Natural killer cell (primary cell): ENCODE data around the gene KCNK2. TPM values are rescaled to one million over a fixed set of nuclear protein-coding genes. Genes with fewer than 3 reads are reported as not detected.

Experiments used
- ATAC-seq, 3 donors: fragments of 150-1000 bp in 2 of 3; fragments of 200-7000 bp in 1 of 3; cut with Tn5 transposase; 1 replicate in 1 of 3; 2 replicates in 2 of 3; pipeline ENCODE4 v1.10.0; 2021; ENCODE audit warnings: mild to moderate bottlenecking in 2 of 3, moderate library complexity in 2 of 3
- DNase-seq, 2 donors: peaks; one replicate each; pipeline versions ENCODE4 v3.0.0 to v3.0.0-alpha.2; 2013 to 2021; ENCODE audit warnings: mixed read lengths in 1 of 2
- H3K27ac ChIP-seq: one replicate; pipeline ENCODE4 v1.5.1; 2013; ENCODE audit warnings: mild to moderate bottlenecking, low read length
- H3K27me3 ChIP-seq: one replicate; pipeline ENCODE4 v1.6.1; 2013; ENCODE audit warnings: low read length; ENCODE audit not compliant: control insufficient read depth, insufficient read depth
- H3K36me3 ChIP-seq: one replicate; pipeline ENCODE4 v1.6.1; 2013; ENCODE audit warnings: low read length; ENCODE audit not compliant: control insufficient read depth, insufficient read depth
- H3K4me1 ChIP-seq: one replicate; pipeline ENCODE4 v1.6.1; 2013; ENCODE audit warnings: low read length; ENCODE audit not compliant: control insufficient read depth, insufficient read depth
- H3K4me3 ChIP-seq: one replicate; pipeline ENCODE4 v1.5.1; 2013; ENCODE audit warnings: low read length
- H3K9me3 ChIP-seq: one replicate; pipeline ENCODE4 v1.6.1; 2013; ENCODE audit warnings: low read length; ENCODE audit not compliant: control insufficient read depth, insufficient read depth
- H3K27ac Mint-ChIP-seq, 2 donors: one replicate each; pipeline ENCODE4 v1.8.0; 2022; ENCODE audit warnings: mild to moderate bottlenecking in 2 of 2, mixed read lengths in 2 of 2, moderate library complexity in 1 of 2
- H3K27me3 Mint-ChIP-seq, 2 donors: one replicate each; pipeline ENCODE4 v1.8.0; 2022; ENCODE audit warnings: low read depth in 2 of 2, mixed read lengths in 2 of 2
- H3K36me3 Mint-ChIP-seq: one replicate; pipeline ENCODE4 v1.8.0; 2022; ENCODE audit warnings: mixed read lengths
- H3K4me1 Mint-ChIP-seq, 2 donors: one replicate each; pipeline ENCODE4 v1.8.0; 2022; ENCODE audit warnings: mixed read lengths in 2 of 2
- H3K4me3 Mint-ChIP-seq: one replicate; pipeline ENCODE4 v1.8.0; 2022; ENCODE audit warnings: mild to moderate bottlenecking, moderate library complexity, mixed read lengths
- H3K9me3 Mint-ChIP-seq, 2 donors: one replicate each; pipeline ENCODE4 v1.8.0; 2022; ENCODE audit warnings: mixed read lengths in 2 of 2
- WGBS: methylation state at CpG from one replicate; pipeline ENCODE4 v1.1.7; 2013; ENCODE audit warnings: missing lambda C conversion rate; ENCODE audit not compliant: insufficient coverage; 5-methylcytosine and 5-hydroxymethylcytosine counted together
- intact Hi-C: fragments of 100-400 bp; cut with micrococcal nuclease; formaldehyde crosslinking; loops from one replicate; pipeline ENCODE4 v1.14.2; 2022
- total RNA-seq, 4 donors: library from RNA; stranded (reverse); fragments of 120-200 nt in 1 of 4; gene quantifications; one replicate each; pipeline versions ENCODE4 v1.2.3 to v1.2.4, GENCODE V29; 2013 to 2022
- TF ChIP-seq, protein P1 (sequence below): fragments of 200-600 bp; IDR thresholded peaks from one replicate; pipeline ENCODE4 v1.8.0; 2022; ENCODE audit warnings: antibody characterized with exemption

The KCNK2 gene
- total RNA-seq, 3 donors from 2014 or later (not counting 1 experiment from before 2014, with no cell fraction given): not detected

- Mint-ChIP-seq H3K9me3 (peaks cover 9 to 11% of the 10 kb centered on the region in 2 donors), H3K4me3 (no peak overlapping the region), H3K27ac (no peak overlapping the region), H3K36me3 (no peaks in the 10 kb centered on the region), H3K27me3 (no peaks in the 10 kb centered on the region), H3K4me1 (no peaks in the 10 kb centered on the region)
- intact Hi-C loops: no loop called here
- ATAC-seq: no peak
- H3K4me3 ChIP-seq: no peak overlapping the region
- no peaks in the 10 kb centered on the region for H3K36me3 ChIP-seq
- TF ChIP-seq, protein P1, sequence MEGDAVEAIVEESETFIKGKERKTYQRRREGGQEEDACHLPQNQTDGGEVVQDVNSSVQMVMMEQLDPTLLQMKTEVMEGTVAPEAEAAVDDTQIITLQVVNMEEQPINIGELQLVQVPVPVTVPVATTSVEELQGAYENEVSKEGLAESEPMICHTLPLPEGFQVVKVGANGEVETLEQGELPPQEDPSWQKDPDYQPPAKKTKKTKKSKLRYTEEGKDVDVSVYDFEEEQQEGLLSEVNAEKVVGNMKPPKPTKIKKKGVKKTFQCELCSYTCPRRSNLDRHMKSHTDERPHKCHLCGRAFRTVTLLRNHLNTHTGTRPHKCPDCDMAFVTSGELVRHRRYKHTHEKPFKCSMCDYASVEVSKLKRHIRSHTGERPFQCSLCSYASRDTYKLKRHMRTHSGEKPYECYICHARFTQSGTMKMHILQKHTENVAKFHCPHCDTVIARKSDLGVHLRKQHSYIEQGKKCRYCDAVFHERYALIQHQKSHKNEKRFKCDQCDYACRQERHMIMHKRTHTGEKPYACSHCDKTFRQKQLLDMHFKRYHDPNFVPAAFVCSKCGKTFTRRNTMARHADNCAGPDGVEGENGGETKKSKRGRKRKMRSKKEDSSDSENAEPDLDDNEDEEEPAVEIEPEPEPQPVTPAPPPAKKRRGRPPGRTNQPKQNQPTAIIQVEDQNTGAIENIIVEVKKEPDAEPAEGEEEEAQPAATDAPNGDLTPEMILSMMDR: no peak
- DNase-seq: no peak
- H3K9me3 ChIP-seq: no peaks in the 10 kb centered on the region
- H3K27me3 ChIP-seq: no peaks in the 10 kb centered on the region
- H3K4me1 ChIP-seq: no peaks in the 10 kb centered on the region
- no peak overlapping the region for H3K27ac ChIP-seq
Observed at GRCh38 chr1:215210167-215210566, 127.6 kb downstream of the KCNK2 start.

DNA sequence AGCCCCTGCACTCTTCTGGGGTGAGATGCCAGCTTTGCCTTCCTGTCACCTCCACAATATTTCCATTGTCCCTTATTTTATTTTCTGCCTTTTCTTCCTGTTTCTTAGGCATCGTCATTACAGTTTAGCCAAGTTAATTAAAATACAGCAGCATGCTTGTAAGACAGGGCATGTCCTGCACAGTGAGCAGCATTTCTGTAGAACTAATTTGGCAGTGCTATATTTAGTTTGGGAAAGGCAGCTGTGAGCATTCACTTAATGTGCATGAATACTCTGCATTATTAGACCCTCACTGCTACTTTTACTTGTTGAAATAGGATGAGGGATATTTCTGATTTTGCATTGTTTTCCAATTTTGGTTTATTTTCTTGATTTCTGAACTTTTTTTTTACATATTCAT is 133.3 kb downstream of the KCNK2 start:
- H3K4me3 ChIP-seq: no peak overlapping the region
- DNase-seq (no peak), ATAC-seq (no peak)
- Mint-ChIP-seq H3K4me3 (no peak overlapping the region), H3K27me3 (no peaks in the 10 kb centered on the region), H3K9me3 (peaks cover 8 to 10% of the 10 kb centered on the region in 2 donors), H3K36me3 (no peaks in the 10 kb centered on the region), H3K27ac (no peak overlapping the region), H3K4me1 (no peaks in the 10 kb centered on the region)
- H3K36me3 ChIP-seq: no peaks in the 10 kb centered on the region
- intact Hi-C loops: no loop called here
- H3K9me3 ChIP-seq: no peaks in the 10 kb centered on the region
- WGBS: 63% methylated on average over 1 of the region's 1 CpG
- H3K27me3 ChIP-seq: no peaks in the 10 kb centered on the region
- TF ChIP-seq, protein P1: no peak
- no peak overlapping the region for H3K27ac ChIP-seq
- H3K4me1 ChIP-seq: no peaks in the 10 kb centered on the region

GRCh38 chr1:215219372-215219771 is 136.8 kb downstream of the KCNK2 start:
- ATAC-seq (no peak), DNase-seq (no peak)
- Mint-ChIP-seq H3K27me3 (no peaks in the 10 kb centered on the region), H3K36me3 (no peaks in the 10 kb centered on the region), H3K27ac (no peak overlapping the region), H3K4me3 (no peak overlapping the region), H3K4me1 (no peaks in the 10 kb centered on the region), H3K9me3 (peaks cover 6 to 9% of the 10 kb centered on the region in 2 donors)
- H3K4me1 ChIP-seq: no peaks in the 10 kb centered on the region
- TF ChIP-seq, protein P1: no peak
- no peaks in the 10 kb centered on the region for H3K27me3 ChIP-seq
- no peaks in the 10 kb centered on the region for H3K36me3 ChIP-seq
- no peak overlapping the region for H3K4me3 ChIP-seq
- intact Hi-C loops: no loop called here
- H3K27ac ChIP-seq: no peak overlapping the region
- no peaks in the 10 kb centered on the region for H3K9me3 ChIP-seq

GRCh38 chr1:215220346-215220745 is 137.8 kb downstream of the KCNK2 start:
- H3K4me3 Mint-ChIP-seq: no peak overlapping the region
- no peaks in the 10 kb centered on the region for H3K36me3 ChIP-seq
- no peaks in the 10 kb centered on the region for H3K4me1 ChIP-seq
- intact Hi-C loops: no loop called here
- TF ChIP-seq, protein P1: no peak
- no peak for DNase-seq
- H3K9me3 Mint-ChIP-seq: peaks cover 6 to 9% of the 10 kb centered on the region in 2 donors
- no peaks in the 10 kb centered on the region for H3K27me3 Mint-ChIP-seq
- H3K9me3 ChIP-seq: no peaks in the 10 kb centered on the region
- no peaks in the 10 kb centered on the region for H3K4me1 Mint-ChIP-seq
- H3K36me3 Mint-ChIP-seq: no peaks in the 10 kb centered on the region
- 76% methylated on average over 4 of the region's 4 CpGs for WGBS
- ATAC-seq: no peak
- H3K27ac Mint-ChIP-seq: no peak overlapping the region
- no peaks in the 10 kb centered on the region for H3K27me3 ChIP-seq
- no peak overlapping the region for H3K27ac ChIP-seq
- H3K4me3 ChIP-seq: no peak overlapping the region
